GM12878 (cell line): ENCODE results near the gene RYR2.

ENCODE experiments used
- CTCF ChIP-seq, 3 experiments: IDR thresholded peaks in 2 of 3; conservative IDR thresholded peaks in 1 of 3; 2 replicates each; pipeline ENCODE4 v1.5.1; 2011; ENCODE audit warnings: low read depth in 3 of 3, low read length in 3 of 3, mild to moderate bottlenecking in 3 of 3, control low read depth in 2 of 3, moderate library complexity in 2 of 3, inconsistent platforms in 1 of 3, mixed read lengths in 1 of 3; ENCODE audit not compliant: control insufficient read depth in 2 of 3, insufficient read depth in 1 of 3; ENCODE audit errors: extremely low read depth in 1 of 3
- POLR2A ChIP-seq: IDR thresholded peaks from 2 replicates; pipeline ENCODE4 v1.6.1; 2011; ENCODE audit warnings: low read depth, mild to moderate bottlenecking, low read length
- RCOR1 ChIP-seq: conservative IDR thresholded peaks from 2 replicates; pipeline ENCODE4 v1.6.1; 2012; ENCODE audit warnings: low read depth, low read length, improper control_type of control experiment
- ZNF274 ChIP-seq: IDR thresholded peaks from one replicate; pipeline ENCODE4 v1.8.0; 2011; ENCODE audit not compliant: insufficient read length, insufficient read depth

- TF ChIP-seq RCOR1 (no peak), CTCF (IDR thresholded peaks at IDR 0.05 in 2 of 3, conservative IDR thresholded peaks at IDR 0.05 in 1 of 3; ENCODE audit: control insufficient read depth in 2 of 3, extremely low read depth in 1 of 3, insufficient read depth in 1 of 3, low read depth in 3 of 3, low read length in 3 of 3) (no peak), POLR2A (no peak), ZNF274 (no peak)
These were observed 659.5 kb downstream of the RYR2 start for GRCh38 chr1:237701534-237701933.
